GM19455 (cell line): ENCODE results near the gene FASN.

Source experiments
- ATAC-seq: cut with Tn5 transposase; IDR thresholded peaks from one replicate; pipeline ENCODE4 v1.9.1; 2021; ENCODE audit not compliant: unreplicated experiment

FASN gene

DNA sequence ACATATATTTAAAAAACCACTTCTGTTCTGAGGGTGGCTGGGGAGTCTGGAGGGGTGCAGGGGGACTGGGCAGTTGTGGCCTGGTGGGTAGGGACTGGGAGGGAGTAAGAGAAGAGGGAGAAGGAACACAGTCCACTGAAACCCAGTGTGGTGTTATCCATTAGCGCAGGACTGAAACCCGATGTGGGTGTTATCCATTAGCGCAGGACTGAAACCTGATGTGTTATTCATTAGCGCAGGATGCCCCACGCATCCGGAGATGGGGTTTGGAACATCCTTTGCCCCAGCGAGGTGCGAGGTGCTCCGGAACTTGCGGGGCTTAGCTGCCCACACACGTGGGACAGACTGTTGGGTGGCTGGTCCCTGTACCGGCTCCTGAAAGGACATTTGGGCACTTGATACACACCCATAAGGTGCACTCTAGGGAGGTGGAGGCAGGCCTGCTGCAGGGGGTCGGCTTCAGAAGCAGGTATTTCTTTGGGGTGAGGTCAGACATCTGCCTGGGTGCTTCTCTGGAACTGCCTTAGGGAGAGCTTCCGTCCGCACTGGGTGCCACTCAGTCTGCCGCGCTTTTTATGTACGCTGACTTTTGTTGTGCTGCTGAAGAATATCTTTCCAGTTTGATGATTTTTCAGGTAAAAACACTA lies 20.3 kb upstream of the FASN start:
- no peak for ATAC-seq

- ATAC-seq, result no peak
Observed at GRCh38 chr17:82117139-82118090, 19.4 kb upstream of the FASN start.

DNA sequence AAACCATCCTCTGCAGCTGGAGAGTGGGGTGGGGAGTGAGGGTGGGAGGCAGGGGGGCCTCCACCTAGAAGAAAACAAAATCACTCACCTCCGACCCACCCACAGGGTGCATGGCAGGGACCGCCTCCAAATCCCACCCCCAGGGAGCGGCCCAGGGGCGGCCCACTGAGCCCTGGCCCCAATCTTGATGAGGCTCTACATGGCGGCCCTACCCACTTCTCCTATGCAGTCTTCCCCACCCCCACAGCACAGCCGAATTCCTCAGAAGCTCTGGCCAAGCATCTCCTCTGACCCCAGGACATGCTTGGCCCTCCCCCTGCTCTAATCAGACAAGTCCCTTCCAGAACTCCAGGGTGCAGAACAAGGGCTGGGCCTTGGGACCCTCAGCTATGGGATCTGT lies 18.2 kb upstream of the FASN start:
- no peak for ATAC-seq

DNA sequence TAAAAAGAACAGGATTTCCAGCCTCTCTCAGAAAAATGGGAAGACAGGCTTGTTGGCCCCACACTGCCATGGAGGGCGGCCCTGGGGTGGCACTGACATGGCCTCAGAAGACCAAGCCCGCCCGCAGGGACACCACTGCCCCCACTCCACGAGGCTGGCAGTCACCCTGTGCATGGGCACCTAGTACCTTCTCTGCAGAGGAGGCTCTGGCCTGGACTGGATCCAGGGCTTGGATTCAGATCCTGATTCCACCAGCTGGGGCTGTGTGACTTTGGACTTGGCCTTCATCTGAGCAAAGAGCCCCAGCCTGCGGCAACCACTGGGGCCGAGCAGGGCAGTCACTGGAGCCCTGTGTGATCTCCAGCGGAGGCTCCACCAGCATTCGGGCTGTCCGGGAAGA lies 16.8 kb upstream of the FASN start:
- ATAC-seq, result no peak

- no peak for ATAC-seq
Observed at GRCh38 chr17:82114447-82114846, 16.4 kb upstream of the FASN start.

DNA sequence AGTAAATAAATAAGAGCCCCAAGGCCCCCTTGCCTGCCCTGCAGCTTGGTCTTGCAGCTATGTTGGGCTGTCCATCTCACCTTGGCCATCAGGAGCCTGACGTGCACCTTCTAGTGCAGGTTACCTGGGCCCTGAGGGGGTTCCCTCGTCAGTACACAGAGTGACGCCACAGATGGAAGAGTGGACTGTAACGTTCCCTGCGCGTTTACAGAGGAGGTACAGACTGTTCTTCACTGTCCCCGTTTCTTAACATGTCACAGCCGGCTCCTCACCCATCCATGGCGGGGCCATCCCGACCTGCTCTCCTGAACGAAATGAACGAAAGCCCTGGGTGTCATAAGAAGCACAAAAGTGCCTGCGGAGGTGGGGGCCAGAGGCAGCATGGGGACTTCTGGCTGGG lies 15.9 kb upstream of the FASN start:
- ATAC-seq, result no peak

DNA sequence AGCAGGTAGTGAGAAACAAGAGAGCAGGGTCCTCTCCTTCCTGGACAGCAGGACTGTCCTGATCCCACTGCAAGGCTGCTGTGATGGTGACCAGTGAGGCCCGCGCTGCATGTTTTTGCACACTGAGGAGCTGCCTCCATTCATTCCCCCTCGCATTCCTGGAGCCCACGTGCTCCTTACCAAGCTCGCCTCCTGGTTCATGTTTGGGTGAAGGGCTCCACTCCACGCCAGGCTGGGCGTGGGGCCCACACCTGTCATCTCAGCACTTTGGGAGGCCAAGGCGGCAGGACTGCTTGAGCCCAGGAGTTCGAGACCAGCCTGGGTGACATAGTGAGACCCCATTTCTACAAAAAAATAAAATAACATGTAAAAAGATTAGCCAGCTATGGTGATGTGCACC lies 15.4 kb upstream of the FASN start:
- no peak for ATAC-seq

DNA sequence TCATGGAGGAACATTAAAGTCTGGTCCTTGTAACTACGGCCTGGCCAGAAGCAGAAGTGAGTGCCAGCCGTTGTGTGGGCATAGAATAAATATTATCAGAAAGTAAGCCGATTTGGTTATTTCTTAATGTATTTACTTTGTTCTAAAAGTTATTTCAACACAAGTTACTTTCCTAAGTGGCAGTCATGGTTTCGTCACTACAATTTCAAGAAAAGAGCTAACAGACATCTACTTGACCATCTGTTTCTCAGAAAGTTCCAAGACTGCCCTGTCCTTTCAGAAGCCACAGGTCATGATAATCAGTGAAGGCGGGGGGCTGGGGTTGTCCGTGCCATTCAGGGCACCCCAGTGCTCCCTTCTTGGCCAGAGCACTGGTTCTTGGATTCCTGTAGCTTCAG lies 14.9 kb upstream of the FASN start:
- no peak for ATAC-seq

GRCh38 chr17:82112181-82112913 lies 14.3 kb upstream of the FASN start:
- no peak for ATAC-seq

DNA sequence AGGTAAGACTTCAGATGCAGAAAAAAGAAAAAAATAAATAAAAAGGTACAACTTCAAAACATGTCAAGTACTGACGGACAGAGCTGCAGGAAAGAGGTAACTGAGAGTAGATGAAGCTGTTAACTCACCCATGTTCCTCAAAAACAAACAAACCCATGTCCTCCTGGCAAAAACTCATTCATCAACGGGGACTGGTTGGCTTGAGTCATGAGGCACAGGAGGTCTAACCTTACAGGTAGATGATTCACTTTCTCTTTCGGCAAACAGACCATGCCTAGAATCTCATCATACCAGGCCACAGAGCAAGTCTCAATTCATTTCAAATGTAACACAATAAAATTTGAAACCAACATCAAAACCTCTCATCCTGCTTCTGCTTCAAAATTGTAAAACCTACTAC lies 12.3 kb upstream of the FASN start:
- ATAC-seq, result no peak

GRCh38 chr17:82108961-82109475 lies 11.0 kb upstream of the FASN start:
- no peak for ATAC-seq

GRCh38 chr17:82108496-82108945 lies 10.5 kb upstream of the FASN start:
- no peak for ATAC-seq

GRCh38 chr17:82108038-82108437 lies 10.0 kb upstream of the FASN start:
- ATAC-seq, result no peak

DNA sequence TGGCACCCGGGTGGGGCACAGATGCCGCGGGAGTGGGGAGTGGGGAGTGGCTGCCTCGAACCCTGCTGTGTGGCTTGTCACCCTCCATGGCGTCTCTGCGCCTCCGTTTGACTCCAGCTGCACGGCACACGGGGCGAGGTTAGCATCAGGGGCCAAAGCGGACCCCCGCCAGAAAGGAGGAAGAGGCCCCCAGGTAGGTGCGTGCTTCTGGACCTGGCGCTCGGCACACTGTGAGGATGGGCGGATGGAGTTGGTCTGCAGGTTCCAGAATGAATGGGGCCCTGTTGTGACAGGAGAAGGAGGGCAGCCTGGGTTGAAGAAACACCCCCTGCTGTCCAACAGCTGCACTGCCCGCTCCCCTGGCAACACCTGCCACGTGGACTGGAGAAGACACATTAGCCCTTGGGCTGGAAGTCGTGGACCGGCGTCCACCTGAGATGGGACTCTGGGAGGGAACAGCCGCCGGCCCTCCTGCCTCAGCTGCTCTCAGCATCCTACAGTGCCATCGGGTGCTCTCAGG lies 9.4 kb upstream of the FASN start:
- ATAC-seq, result no peak

GRCh38 chr17:82106688-82107305 lies 8.8 kb upstream of the FASN start:
- ATAC-seq, result no peak

DNA sequence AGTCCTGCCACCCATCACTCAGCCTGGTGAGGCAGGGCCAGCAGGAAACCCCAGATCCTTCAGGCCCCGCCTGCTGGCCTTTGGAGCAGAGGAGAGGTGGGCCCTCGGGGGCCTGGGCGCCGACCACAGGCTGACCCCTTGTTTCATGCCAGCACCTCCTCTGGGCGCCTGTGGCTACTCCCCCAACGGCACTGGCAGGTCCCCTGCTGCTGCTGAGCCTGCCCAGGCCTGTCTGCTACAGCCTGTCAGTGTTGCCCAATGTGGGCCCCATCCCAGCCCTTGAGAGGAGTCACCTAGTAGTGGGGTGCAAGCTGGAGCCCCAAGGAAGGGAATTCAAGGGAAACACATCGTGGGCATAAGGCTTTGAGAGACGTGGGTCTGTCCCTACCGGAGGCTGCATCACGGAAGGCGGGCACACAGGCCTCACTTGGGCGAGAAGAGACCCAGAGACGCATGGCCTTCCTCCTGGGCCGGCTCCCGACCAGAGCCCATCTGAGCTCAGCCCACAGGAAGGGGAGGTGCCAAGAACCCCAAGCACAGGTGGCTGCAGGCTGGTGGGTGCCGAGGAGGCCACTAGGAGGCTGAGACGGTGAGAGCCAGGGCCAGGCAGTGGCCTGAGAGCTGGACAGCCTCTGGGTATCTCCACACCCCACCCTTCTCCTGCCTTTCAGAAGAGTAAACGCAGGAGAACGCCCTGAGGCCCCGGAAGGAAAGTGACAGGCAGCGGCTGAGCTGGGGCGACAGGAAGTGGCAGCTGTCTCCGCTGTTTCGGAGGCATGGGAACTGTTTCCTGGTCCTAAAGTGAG lies 8.0 kb upstream of the FASN start:
- ATAC-seq, result peak; percentile 77

DNA sequence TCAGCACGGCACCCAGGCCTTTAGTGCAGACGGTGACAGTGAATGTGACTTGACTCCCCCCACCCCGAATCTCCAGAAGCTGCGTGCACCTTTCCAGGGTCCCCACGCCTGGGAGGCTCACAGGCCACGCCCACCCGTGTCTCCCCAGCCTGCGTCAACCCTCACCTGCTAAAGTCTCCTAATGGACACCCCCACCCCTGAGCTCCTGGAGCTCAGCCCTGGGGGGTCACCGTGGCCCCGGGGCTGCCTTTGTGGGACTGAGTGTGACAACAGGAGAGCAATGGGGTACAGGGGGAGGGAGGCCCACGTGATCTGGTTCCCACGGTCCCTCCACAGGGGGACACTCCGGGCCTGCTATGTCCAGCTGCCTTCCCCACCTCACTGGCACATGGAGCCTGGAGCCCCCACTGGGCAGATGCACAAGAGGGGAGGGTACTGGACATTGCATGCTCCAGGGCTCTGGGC lies 7.4 kb upstream of the FASN start:
- no peak for ATAC-seq

- no peak for ATAC-seq
Observed at GRCh38 chr17:82104797-82105416, 6.9 kb upstream of the FASN start.
